GM21717 (cell line): ENCODE data around the gene COX6A2.

Experiments used
- ATAC-seq: cut with Tn5 transposase; IDR thresholded peaks from one replicate; pipeline ENCODE4 v1.9.1; 2021; ENCODE audit warnings: mild to moderate bottlenecking, moderate library complexity; ENCODE audit not compliant: unreplicated experiment

Gene COX6A2

DNA sequence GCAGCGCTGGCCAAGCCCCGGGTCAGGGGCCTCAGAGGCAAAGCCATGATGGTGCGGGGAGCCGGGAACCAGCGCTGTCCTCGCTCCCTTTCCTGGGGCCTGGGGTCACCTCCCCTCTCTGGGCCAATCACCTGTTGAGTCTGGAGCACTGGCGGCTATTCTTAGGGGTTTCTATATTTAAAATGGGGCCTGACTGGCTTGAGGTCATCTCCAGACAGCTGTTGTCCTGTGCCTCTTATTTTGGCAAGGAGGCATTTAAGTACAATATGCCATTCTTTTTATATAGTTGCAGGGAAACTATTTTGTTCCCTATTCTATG is at the start of gene COX6A2:
Gene COX6A2, minus strand, starts transcription at position 82 of the 319 bp plus-strand sequence. Its CDS starts 35 bp downstream, at position 47.
- ATAC-seq = no peak

DNA sequence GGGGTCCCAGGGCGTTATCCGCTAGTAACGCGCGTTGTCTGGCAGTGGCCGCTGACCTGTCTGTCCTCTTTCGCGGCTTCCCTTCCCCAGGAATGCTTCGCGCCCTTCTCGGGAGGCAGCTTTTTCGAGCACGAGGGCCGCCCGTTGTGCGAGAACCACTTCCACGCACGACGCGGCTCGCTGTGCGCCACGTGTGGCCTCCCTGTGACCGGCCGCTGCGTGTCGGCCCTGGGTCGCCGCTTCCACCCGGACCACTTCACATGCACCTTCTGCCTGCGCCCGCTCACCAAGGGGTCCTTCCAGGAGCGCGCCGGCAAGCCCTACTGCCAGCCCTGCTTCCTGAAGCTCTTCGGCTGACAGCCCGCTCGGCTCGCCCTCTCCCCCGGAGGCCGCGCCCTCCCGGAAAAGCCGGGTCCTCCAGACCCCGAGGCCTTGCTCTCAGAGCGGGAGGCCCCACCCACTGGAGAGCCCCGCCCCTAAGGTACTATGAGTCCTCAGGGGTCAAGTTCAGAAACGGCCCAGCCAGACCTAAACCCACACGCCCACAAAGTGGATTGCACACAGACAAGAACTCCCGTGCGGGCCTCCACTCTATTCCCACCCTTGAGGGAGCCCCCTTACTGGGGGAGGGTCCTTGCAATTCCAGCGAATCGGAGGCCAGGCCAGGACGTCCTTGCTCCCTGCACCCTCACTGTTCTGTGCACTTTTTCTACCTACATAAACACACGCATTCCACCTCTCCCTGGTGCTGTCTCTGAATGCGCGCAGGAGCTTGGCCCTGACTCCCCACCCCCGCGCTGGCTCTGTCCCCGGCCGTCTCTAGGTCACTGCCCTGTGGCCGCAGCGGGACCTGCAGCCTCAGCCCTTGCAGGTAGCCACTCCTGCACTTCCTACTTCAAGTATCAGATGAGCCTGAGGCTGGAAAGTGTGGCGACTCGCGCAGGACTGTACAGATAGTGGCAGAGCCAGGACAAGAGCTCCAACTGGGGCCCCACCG is 49.4 kb upstream of the COX6A2 start:
- no peak for ATAC-seq

DNA sequence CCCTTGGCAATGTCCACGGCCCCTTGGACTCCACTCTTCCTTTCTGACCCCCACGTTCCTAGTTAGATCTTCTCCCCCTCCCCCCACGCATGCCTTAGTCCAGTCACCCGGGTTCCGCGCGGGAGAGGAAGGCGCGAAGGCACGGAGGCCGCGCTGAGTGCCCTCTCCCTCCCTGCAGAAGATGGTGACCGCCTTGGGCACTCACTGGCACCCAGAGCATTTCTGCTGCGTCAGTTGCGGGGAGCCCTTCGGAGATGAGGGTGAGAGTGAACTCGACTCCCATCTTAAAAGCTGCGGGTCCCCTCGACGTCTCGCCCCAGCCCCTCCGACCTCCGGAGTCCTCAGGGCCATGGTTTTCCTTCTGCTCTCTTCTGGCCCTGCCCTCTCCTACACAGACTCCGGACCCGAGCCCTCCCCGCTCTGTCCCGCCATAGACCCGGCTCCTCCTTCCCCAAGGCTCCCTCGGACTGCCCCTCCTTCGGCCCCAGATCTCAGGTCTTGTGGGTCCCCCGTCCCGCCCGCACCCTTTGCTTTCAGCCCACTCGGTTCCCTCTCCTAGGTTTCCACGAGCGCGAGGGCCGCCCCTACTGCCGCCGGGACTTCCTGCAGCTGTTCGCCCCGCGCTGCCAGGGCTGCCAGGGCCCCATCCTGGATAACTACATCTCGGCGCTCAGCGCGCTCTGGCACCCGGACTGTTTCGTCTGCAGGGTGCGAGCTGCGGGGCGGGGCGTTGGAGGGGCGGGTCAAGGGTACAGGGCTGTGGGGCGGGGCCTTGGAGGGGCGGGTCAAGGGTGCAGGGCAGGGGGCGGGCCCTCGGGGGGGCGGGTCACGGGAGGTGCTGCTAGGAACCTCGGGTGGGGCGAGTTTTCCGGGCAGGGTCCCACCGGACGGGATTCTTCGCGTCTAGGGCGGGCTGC is 48.4 kb upstream of the COX6A2 start:
- ATAC-seq = no peak

DNA sequence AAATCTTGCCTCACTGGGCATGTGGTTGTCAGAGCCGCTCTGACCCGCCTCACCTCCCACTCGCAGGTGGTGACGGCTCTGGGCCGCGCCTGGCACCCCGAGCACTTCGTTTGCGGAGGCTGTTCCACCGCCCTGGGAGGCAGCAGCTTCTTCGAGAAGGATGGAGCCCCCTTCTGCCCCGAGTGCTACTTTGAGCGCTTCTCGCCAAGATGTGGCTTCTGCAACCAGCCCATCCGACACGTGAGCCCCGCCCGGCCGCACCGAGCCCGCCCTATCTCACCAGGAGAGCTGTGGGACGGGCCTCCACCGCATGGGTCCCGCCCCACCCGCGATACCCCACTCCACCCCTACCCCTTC is 47.8 kb upstream of the COX6A2 start:
- ATAC-seq = no peak

DNA sequence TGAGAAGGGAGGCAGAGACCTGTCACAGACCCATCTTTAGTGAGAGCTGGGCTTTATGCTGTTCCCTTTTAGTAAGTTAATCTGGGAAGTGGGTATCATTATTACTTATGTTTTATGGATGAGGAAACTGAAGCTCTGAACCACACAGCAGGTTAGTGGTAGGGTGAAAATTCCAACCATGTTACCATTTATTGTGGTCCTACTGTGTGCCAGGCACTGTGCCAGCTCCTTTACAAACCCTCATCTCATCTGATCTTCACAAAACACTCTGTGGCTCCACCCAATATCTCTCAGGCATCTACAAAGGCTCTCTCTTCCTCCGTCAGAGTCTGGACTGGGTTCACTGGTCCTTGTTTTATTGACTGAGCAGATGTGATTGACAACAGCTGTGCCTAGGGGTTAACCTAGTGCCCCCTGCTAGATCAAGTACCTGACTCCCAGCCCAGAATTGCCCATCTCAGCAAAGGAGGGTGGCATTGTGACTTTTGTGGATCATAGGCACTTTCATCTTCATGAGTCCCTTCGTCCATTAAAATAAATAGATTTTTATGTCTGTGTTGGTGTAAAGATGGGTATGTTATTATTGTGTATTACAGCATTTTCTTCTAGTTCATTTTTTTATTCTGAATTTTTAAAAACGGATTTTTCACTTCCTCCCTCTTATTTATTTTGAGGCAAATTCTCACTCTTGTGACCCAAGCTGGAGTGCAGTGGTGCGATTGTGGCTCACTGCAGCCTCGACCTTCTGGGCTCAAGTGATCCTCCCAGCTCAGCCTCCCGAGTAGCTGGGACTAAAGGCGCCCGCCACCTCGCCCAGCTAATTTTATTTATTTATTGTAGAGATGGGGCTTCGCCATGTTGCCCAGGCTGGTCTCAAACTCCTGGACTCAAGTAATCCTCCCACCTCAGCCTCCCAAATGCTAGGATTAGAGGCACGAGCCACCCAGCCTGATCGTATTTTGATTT is 46.9 kb upstream of the COX6A2 start:
- ATAC-seq = no peak

DNA sequence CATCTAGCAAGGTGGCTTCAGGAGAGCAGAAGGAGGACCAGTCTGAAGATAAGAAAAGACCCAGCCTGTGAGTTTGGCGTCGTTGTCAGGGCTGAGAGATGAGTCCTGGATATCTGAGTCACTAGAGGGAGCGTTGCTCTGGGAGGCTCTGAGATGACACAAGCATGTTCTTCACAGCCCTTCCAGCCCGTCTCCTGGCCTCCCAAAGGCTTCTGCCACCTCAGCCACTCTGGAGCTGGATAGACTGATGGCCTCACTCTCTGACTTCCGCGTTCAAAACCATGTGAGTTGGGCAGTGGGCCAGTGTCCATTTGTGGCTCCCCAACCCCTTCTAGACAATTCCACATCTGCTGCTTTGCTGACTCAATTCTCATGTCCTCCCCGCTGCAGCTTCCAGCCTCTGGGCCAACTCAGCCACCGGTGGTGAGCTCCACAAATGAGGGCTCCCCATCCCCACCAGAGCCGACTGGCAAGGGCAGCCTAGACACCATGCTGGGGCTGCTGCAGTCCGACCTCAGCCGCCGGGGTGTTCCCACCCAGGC is 46.1 kb upstream of the COX6A2 start:
- ATAC-seq = no peak

DNA sequence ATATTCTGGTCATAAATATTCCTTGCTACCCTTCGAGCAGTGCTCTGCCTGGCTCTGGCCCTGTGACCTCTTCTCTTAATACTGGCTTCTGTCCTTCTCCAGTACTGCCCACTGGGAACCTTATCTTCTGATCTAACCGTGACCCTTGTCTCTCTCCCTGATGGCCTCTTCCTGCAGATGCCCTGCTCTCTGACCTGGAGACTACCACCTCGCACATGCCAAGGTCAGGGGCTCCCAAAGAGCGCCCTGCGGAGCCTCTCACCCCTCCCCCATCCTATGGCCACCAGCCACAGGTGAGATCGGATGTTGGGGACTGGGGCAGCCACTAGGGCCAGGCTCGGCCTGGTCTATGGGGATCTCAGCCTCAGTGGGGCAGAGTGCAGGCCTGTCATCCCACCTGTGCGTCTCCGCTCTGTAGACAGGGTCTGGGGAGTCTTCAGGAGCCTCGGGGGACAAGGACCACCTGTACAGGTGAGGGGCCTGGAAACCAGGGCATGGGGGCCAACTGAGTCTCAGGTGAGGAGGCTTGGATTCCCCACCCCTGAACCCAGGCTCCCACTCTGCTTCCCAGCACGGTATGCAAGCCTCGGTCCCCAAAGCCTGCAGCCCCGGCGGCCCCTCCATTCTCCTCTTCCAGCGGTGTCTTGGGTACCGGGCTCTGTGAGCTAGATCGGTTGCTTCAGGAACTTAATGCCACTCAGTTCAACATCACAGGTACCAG is 45.3 kb upstream of the COX6A2 start:
- no peak for ATAC-seq

DNA sequence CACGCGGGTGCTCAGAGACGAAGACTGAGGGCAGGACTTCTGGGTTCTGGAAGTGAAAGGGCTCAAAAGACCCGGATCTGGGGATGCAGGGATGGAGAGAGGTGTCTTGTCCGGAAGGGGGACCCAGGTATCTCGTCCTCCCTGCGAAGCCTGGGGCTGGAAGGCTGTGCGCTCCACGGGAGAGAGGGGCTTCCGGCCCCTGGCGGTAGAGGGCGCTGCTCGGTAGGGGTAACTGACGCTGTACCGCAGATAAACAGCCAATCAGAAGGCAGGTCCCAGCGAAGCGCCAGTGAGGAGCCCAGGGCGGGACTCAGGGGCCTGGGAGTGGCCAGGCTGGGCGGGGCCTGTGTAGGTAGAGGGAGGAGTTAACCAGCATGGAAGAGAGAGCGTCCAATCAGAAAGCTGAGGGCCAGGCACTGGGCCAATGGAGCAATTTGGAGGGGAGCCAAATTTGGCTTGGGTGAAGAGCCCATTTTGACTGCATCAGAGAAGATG is 44.6 kb upstream of the COX6A2 start:
- ATAC-seq = no peak

DNA sequence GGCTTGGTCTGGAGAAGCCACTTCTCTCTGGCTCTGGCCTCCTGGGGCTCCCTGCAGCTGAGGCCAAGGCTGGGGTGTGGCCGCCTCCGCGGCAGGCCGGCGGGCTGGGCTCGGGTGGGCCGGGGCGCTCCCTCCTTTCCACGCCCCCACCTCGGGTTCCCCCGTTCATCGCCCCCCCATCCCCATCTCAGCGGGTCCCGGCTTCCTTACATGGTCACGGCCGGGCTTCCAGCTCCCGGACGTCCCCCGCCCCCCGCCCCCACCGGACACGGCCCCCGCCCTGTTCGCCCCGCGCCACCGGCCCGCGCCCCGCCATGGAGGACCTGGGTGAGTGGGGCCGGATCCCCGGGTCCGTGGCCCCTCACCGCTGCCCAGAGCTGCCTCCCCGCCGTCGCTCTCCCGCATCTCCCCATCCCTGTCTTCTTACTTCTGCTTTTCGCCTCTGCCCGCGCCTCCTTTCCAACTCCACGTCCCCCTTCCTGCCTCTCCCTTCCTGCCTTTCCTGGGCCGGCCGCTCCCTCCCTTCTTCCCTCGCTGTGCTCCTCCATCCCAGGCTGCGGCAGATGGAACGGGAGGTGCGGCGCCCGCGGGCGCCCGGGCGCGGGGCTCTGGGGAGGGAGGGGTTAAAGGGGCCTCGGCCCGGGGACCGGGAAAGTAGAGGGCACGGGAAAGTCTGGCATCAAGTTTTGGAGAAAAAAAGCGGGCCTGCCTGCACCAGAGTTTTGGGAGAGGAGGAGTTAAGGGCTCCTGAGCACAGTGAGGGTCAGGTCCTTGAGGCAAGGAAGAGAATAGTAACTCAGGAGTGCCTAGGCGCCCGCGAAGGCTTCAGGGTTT is 43.9 kb upstream of the COX6A2 start, which contains the start of gene TGFB1I1:
Gene TGFB1I1, plus strand, starts transcription at position 278 of the 834 bp plus-strand sequence. Its CDS starts 37 bp downstream, at position 315.
- ATAC-seq = no peak

DNA sequence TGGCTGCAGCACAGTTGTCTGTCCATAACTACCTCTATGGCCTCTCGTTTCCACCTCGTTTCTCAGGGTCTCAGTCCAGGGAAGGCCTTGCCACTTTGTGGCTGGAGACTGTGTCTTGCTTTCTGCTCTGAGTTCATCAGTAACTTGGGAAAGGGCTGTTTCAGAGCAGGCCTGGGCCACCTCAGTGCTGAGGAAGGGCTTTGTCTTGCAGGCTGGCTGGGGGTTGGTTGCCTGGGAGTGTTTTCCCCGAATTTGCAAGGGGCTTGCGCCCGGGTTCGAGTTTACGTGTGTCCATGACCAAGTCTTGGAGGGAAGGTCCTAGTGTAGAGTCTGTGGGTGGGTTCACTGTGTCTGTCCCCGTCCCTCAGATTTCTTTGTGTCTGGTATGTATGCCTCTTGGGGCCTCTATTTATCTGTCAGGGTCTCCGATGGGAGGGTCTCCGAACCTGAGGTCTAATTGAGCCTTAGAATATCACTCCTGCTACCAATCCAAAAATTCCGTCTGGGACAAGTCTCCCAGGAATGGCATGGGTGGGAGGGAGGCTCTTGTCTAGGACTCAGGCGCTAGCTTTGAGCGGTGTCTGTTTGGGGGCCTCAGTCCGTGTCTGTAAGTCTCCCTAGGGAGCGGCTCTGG is 43.2 kb upstream of the COX6A2 start:
- no peak for ATAC-seq

DNA sequence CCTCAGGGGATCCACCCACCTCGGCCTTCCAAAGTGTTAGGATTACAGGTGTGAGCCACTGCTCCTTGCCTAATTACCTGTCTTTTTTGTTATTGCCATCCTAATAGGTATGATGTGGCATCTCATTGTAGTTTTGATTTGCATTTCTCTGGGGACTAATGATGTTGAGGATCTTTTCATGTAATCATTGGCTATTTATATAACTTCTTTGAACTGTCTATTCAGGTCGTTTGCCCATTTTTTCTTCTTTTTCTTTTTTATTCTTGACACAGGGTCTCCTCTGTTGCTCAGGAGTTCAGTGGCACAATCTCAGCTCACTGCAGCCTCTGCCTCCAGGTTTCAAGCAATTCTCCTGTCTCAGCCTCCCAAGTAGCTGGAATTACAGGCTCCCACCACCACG is 42.5 kb upstream of the COX6A2 start:
- ATAC-seq = no peak

DNA sequence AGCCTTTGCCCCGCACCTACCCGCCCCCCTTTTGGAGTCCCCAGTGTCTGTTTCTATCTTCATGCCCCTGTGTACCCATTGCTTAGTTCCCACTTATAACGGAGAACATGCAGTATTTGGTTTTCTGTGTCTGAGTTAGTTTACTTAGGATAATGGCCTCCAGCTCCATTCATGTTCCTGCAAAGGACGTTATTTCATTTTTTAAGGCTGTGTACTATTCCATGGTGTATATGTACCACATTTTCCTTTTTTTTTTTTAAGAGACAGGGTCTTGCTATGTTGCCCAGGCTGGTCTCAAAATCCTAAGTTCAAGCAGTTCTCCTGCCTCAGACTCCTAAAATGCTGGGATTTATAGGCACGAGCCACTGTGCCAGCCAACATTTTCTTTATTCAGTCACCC is 39.7 kb upstream of the COX6A2 start:
- no peak for ATAC-seq

DNA sequence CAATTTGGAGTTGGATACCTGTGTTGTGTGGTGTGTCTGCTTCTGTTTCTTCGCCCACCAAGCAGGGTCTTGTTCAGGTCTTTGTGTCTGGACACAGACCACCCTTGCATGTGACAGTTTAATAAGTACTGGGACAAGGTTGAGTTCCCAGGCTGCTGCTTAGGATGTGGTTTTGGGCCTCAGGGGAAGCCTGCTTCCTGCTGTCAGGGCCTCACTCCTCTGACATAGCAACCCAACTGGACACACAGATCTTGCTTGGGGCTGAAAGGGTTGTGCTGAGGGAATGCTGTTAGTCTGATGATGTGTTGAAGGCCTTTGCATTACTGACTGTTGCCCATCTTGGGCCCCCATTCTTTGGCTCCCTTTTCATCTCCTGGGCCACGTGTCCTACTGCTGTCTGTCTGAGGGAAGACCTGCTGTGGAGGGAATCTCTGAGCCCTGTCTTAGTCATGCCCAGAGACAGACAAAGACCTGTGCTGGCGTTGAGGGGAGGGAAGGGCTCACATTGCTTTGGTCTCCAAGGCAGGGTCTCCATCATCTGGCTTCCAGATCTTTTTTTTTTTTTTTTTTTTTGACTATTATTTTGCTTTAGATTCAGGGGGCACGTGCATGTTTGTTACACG is 39.1 kb upstream of the COX6A2 start:
- ATAC-seq = no peak

DNA sequence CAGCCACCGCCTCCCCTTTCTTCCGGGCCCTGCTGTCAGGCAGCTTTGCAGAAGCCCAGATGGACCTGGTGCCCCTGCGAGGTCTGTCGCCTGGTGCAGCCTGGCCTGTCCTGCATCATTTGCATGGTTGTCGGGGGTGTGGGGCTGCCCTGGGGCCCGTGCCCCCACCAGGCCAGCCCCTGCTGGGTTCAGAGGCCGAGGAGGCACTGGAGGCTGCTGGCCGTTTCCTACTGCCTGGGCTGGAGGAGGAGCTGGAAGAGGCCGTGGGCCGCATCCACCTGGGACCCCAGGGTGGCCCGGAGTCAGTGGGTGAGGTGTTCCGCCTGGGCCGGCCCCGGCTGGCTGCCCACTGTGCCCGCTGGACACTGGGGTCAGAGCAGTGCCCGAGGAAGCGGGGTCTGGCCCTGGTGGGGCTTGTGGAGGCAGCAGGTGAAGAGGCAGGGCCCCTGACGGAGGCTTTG is 38.3 kb upstream of the COX6A2 start:
- no peak for ATAC-seq

DNA sequence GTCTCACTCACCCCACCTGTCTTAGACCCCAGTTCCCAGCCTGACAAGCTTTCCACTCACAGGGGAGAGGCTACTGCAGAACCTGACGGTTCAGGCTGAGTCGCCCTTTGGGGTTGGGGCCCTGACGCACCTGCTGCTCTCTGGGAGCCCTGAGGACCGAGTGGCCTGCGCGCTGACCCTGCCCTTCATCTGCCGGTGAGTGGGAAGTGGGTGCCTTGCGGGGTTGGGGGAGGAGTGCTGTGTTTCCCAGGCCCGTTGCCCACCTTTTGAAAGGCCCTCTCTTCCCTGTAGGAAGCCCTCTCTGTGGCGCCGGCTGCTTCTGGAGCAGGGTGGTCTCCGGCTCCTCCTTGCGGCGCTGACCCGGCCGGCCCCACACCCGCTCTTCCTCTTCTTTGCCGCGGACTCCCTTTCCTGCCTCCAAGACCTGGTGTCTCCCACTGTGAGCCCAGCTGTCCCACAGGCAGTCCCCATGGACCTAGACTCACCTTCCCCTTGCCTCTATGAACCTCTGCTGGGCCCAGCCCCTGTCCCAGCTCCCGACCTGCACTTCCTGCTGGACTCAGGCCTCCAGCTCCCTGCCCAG is 37.7 kb upstream of the COX6A2 start:
- no peak for ATAC-seq

DNA sequence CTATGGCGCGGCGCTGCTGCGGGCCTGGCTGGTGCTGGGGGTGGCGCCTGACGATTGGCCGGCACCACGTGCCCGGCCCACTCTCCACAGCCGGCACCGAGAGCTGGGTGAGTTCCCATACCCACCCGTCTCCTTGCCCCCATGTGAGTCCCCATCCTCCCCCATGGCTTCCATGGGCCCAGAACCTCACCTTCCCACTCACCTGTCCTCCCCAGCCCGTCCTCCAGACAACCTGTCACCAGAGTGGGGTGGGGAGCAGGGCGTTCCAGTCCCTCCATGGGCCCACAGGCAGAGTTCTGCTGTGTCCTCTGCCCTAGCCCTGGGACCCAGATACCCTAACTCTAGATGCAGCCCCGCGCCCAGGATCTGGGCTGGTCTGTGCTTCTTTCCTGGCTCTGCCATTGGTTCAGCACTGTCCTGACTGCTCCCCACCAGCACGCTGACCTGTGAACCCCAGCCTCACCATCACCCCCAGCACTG is 36.7 kb upstream of the COX6A2 start:
- ATAC-seq = no peak

DNA sequence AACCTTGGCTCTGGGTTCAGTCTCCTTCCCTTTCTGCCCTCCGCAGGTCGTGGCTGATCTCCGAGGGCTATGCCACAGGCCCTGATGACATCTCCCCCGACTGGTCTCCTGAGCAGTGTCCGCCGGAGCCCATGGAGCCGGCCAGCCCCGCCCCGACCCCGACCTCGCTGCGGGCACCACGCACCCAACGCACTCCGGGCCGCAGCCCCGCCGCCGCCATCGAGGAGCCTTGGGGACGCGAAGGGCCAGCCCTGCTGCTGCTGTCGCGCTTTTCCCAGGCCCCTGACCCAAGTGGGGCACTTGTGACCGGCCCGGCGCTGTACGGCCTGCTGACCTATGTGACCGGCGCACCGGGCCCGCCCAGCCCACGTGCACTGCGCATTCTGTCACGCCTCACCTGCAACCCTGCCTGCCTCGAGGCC is 36.2 kb upstream of the COX6A2 start:
- ATAC-seq = no peak
